ENCODE data around the gene CST9.

DNA sequence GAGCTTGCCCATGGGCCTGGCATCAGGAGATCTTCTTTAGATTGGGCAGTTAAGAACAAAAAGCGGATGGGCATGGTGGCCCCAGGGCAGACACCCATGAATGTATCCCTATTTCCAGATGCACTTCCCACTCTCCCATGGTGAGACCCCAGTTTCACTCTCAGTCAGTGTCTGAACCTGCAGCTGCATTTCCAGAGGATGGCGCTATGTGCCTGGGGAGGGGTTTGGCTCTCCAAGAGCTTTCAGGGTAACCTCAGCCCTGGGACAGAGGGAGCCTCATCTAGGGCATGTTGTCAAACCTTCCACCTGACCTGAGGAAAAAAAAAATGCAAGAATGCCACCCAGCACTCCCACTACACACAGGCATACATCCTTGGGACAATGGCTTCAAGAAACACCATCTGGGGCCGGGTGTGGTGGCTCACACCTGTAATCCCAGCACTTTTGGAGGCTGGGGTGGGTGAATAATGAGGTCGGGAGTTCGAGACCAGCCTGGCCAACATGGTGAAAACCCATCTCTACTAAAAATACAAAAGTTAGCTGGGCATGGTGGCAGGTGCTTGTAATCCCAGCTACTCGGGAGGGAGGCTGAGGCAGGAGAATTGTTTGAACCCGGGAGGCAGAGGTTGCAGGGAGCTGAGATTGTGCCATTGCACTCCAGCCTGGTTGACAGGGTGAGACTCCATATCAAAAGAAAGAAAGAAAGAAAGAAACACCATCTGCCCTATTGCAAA, 39.4 kb downstream of the CST9 start:
- TF ChIP-seq CTCF (conservative IDR thresholded peaks at IDR 0.05; ENCODE audit: low read depth, low read length) = no peak
- no peak for TF ChIP-seq EZH2 (IDR thresholded peaks at IDR 0.05; ENCODE audit: low read length, unreplicated experiment)
- TF ChIP-seq EZH2phosphoT487 (IDR thresholded peaks at IDR 0.05; ENCODE audit: borderline replicate concordance, low read length) = no peak

Measured in PC-3 (cell line).